Gastroesophageal sphincter (tissue), 4 donors: ENCODE measurements around the gene FBXO3. TPM values are rescaled to one million over a fixed set of nuclear protein-coding genes. Genes with fewer than 3 reads are reported as not detected.

Experiments used
- ATAC-seq: fragments of 150-250 bp; one replicate; pipeline ENCODE4 v1.9.1; 2016; ENCODE audit warnings: mild to moderate bottlenecking, moderate library complexity
- H3K27ac ChIP-seq, 4 donors: fragments of 200-600 bp; sonication (generic) in 3 of 4; 1 replicate in 3 of 4; 2 replicates in 1 of 4; pipeline ENCODE4 v1.5.1; 2016 to 2019
- H3K27me3 ChIP-seq: fragments of 200-600 bp; sonication (generic); one replicate; pipeline ENCODE4 v1.5.1; 2019
- H3K36me3 ChIP-seq, 2 donors: fragments of 200-600 bp; sonication (generic); one replicate each; pipeline ENCODE4 v1.5.1; 2019; ENCODE audit warnings: control low read depth in 1 of 2
- H3K4me1 ChIP-seq, 3 donors: fragments of 200-600 bp; sonication (generic); 1 replicate in 2 of 3; 2 replicates in 1 of 3; pipeline ENCODE4 v1.5.1; 2016 to 2019; ENCODE audit warnings: control low read depth in 2 of 3
- H3K4me3 ChIP-seq, 2 donors: fragments of 200-600 bp; sonication (generic); one replicate each; pipeline ENCODE4 v1.5.1; 2019; ENCODE audit warnings: mild to moderate bottlenecking in 1 of 2, moderate library complexity in 1 of 2
- H3K9me3 ChIP-seq, 3 donors: fragments of 200-600 bp; sonication (generic); one replicate each; pipeline ENCODE4 v1.5.1; 2017 to 2019; ENCODE audit warnings: control low read depth in 2 of 3
- EP300 ChIP-seq: sonication (generic); formaldehyde crosslinking; IDR thresholded peaks from one replicate; pipeline ENCODE4 v1.6.1; 2017; ENCODE audit warnings: antibody characterized with exemption, mild to moderate bottlenecking
- POLR2A ChIP-seq, 2 donors: fragments of 450-650 bp; IDR thresholded peaks; one replicate each; pipeline ENCODE4 v1.6.1; 2017; ENCODE audit warnings: antibody characterized with exemption in 2 of 2, mild to moderate bottlenecking in 2 of 2, moderate library complexity in 1 of 2
- POLR2AphosphoS5 ChIP-seq: sonication (generic); formaldehyde crosslinking; IDR thresholded peaks from one replicate; pipeline ENCODE4 v1.6.1; 2017; ENCODE audit warnings: antibody characterized with exemption
- WGBS, 2 donors: methylation state at CpG; one replicate each; pipeline ENCODE4 v1.1.5; 2018; ENCODE audit warnings: low coverage in 1 of 2; 5-methylcytosine and 5-hydroxymethylcytosine counted together
- total RNA-seq, 4 donors: library from RNA; depleted of rRNA; stranded (reverse); fragments of >200 nt; gene quantifications; one replicate each; pipeline ENCODE4 v1.1.0, GENCODE V29; 2016
- TF ChIP-seq, protein P1 (sequence below), 4 experiments: fragments of 200-600 bp in 2 of 4; fragments of 450-650 bp in 2 of 4; sonication (generic) in 1 of 4; IDR thresholded peaks; one replicate each; pipeline ENCODE4 v1.5.1; 2017 to 2019; ENCODE audit warnings: antibody characterized with exemption in 4 of 4, mild to moderate bottlenecking in 2 of 4, moderate library complexity in 2 of 4

FBXO3 gene
- total RNA-seq, 4 donors from 2014 or later = 38.8 to 81.4 (median 55.7) TPM

- WGBS, 2 donors = 58 to 81% methylated on average over 2 to 3 of the region's 3 CpGs
- Histone ChIP-seq H3K27me3 (no peaks in the 10 kb centered on the region), H3K36me3 (peaks cover 0 to 38% of the 10 kb centered on the region in 2 donors), H3K27ac (no peak overlapping the region), H3K4me3 (no peak overlapping the region), H3K4me1 (peaks cover 0 to 17% (median 0%) of the 10 kb centered on the region in 3 donors), H3K9me3 (no peaks in the 10 kb centered on the region)
- TF ChIP-seq, protein P1, sequence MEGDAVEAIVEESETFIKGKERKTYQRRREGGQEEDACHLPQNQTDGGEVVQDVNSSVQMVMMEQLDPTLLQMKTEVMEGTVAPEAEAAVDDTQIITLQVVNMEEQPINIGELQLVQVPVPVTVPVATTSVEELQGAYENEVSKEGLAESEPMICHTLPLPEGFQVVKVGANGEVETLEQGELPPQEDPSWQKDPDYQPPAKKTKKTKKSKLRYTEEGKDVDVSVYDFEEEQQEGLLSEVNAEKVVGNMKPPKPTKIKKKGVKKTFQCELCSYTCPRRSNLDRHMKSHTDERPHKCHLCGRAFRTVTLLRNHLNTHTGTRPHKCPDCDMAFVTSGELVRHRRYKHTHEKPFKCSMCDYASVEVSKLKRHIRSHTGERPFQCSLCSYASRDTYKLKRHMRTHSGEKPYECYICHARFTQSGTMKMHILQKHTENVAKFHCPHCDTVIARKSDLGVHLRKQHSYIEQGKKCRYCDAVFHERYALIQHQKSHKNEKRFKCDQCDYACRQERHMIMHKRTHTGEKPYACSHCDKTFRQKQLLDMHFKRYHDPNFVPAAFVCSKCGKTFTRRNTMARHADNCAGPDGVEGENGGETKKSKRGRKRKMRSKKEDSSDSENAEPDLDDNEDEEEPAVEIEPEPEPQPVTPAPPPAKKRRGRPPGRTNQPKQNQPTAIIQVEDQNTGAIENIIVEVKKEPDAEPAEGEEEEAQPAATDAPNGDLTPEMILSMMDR (IDR thresholded peaks at IDR 0.05) = peak in 3 of 4 experiments; percentile 34 to 58 (median 40)
- no peak for TF ChIP-seq EP300
- no peak for ATAC-seq
These were observed 32.0 kb downstream of the FBXO3 start for GRCh38 chr11:33742249-33742851.

GRCh38 chr11:33741806-33742205 is 32.5 kb downstream of the FBXO3 start:
- Histone ChIP-seq H3K27ac (no peak overlapping the region), H3K27me3 (no peaks in the 10 kb centered on the region), H3K4me1 (peaks cover 0 to 17% (median 0%) of the 10 kb centered on the region in 3 donors), H3K9me3 (no peaks in the 10 kb centered on the region), H3K4me3 (no peak overlapping the region), H3K36me3 (peaks cover 0 to 34% of the 10 kb centered on the region in 2 donors)
- ATAC-seq = no peak
- no peak for TF ChIP-seq POLR2A (IDR thresholded peaks at IDR 0.05)
- no peak for TF ChIP-seq POLR2AphosphoS5
- TF ChIP-seq, protein P1 (IDR thresholded peaks at IDR 0.05) = no peak
- TF ChIP-seq EP300 = no peak
- WGBS, 2 donors = 81 to 84% methylated on average over 7 of the region's 7 CpGs

DNA sequence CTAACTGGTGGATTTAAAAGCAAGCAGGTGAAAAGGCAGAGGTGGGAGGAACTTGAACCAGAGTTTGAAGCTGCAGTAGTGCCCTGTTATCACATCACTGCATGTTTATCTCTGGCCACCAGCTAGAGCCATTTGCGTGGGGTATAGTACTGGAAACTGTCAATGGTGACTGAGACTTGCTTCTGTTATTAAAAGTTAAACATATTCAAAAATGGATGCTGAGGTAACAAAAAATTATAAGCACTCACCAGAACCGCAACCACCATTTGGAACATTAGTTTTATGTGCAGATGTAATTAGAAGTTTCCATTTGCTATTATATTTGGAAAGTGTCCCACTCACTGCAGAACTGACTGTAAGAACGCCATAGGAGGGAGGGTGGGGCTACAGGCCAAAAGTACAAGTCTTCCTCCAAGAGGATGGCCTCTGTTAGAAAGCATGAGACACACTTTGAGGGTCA is 36.9 kb downstream of the FBXO3 start:
- ATAC-seq = no peak
- Histone ChIP-seq H3K4me1 (peaks cover 0 to 40% (median 4%) of the 10 kb centered on the region in 3 donors), H3K9me3 (no peaks in the 10 kb centered on the region), H3K27me3 (no peaks in the 10 kb centered on the region), H3K36me3 (peaks cover 0 to 18% of the 10 kb centered on the region in 2 donors), H3K4me3 (no peak overlapping the region), H3K27ac (peak overlapping the region in 3 of 4 donors; percentile 90 to 93 (median 92))
- 42 to 78% methylated on average over 1 to 3 of the region's 3 CpGs for WGBS, 2 donors
- TF ChIP-seq POLR2AphosphoS5 (no peak), EP300 (no peak), POLR2A (IDR thresholded peaks at IDR 0.05) (no peak)
- TF ChIP-seq, protein P1 (IDR thresholded peaks at IDR 0.05) = no peak

DNA sequence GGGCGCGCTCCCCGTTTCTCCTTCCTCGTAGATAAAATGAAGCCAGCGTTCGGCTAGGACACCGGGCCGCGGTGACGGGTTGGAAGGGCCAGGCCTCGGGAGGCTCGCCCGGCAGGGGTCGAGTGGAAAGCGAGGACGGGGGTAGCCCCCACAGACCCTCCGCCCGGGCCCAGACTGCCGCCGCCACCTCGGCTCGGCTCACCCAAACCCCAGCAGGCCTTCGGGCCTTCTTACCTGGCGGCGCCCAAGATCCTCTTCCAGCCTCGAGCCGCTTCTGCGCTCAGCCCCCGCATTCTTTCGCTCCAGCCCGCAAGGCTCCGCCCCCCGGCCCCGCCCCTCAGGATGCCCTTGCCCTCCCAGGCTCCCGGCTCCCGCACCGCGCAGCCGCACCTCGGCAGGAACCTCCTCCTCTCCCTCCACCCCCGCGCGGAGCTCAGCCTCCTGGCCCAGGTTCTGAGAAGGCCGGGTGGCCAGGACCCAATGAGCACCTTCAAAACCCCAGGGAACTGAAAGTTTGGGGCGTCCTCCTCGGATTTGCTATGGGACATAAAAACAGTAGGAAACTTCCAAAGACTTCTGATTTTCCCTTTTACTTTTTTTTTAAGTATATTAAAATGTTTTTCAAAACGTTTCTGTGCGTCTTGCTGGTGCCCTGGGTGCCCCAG is 38.0 kb downstream of the FBXO3 start, which contains the start of gene CD59:
CD59 (minus strand) TSS at position 276 of the 665 bp plus-strand sequence. CDS start 13,978 bp downstream, outside the sequence.
- TF ChIP-seq, protein P1 (IDR thresholded peaks at IDR 0.05) = peak in 1 of 4 experiments; percentile 2
- TF ChIP-seq EP300 (no peak), POLR2AphosphoS5 (peak; percentile 97), POLR2A (IDR thresholded peaks at IDR 0.05) (peak; percentile 92 to 93)
- Histone ChIP-seq H3K36me3 (peaks cover 0 to 7% of the 10 kb centered on the region in 2 donors), H3K27me3 (no peaks in the 10 kb centered on the region), H3K27ac (peak within 1 kb of the TSS; percentile 87 to 93 (median 91)), H3K9me3 (no peaks in the 10 kb centered on the region), H3K4me3 (peak within 1 kb of the TSS; percentile 84 to 87), H3K4me1 (peaks cover 0 to 51% (median 7%) of the 10 kb centered on the region in 3 donors)
- peak; percentile 98 for ATAC-seq
- WGBS, 2 donors = 0% methylated on average over 4 to 14 of the region's 48 CpGs
